H1 (cell line): ENCODE results near the gene NR2F2. TPM values are rescaled to one million over a fixed set of nuclear protein-coding genes. Genes with fewer than 3 reads are reported as not detected.

ENCODE experiments used
- CEBPB ChIP-seq: IDR thresholded peaks from 2 replicates; pipeline ENCODE4 v1.6.1; 2012; ENCODE audit warnings: low read depth, low read length
- CHD1 ChIP-seq: IDR thresholded peaks from 2 replicates; pipeline ENCODE4 v1.6.1; 2012; ENCODE audit warnings: low read depth, low read length, improper control_type of control experiment
- GTF2F1 ChIP-seq: IDR thresholded peaks from 2 replicates; pipeline ENCODE4 v1.6.1; 2012; ENCODE audit warnings: low read depth, low read length, improper control_type of control experiment, borderline replicate concordance
- HDAC2 ChIP-seq, 2 experiments: fragments of 300-600 bp in 1 of 2; sonication (generic) in 1 of 2; IDR thresholded peaks; 2 replicates each; pipeline ENCODE4 v1.6.1; 2011 to 2012; ENCODE audit warnings: low read depth in 2 of 2, low read length in 2 of 2, mild to moderate bottlenecking in 2 of 2, moderate library complexity in 2 of 2, borderline replicate concordance in 1 of 2, inconsistent platforms in 1 of 2
- JUN ChIP-seq: IDR thresholded peaks from 2 replicates; pipeline ENCODE4 v1.6.1; 2011; ENCODE audit warnings: low read depth, mild to moderate bottlenecking, improper control_type of control experiment, low read length
- KDM1A ChIP-seq: fragments of 200-600, 300-600 bp; sonication (generic); IDR thresholded peaks from 2 replicates; pipeline ENCODE4 v1.7.1; 2016; ENCODE audit warnings: mild to moderate bottlenecking, low read length, borderline replicate concordance
- KDM4A ChIP-seq: IDR thresholded peaks from one replicate; pipeline ENCODE4 v1.7.1; 2012; ENCODE audit warnings: low read depth, mild to moderate bottlenecking, moderate library complexity, low read length, inconsistent platforms; ENCODE audit not compliant: severe bottlenecking
- KDM5A ChIP-seq: fragments of 200-600 bp; IDR thresholded peaks from 2 replicates; pipeline ENCODE4 v1.7.1; 2012; ENCODE audit warnings: mild to moderate bottlenecking, low read length, inconsistent platforms, mixed read lengths
- MAFK ChIP-seq: IDR thresholded peaks from 2 replicates; pipeline ENCODE4 v1.6.1; 2012; ENCODE audit warnings: low read depth, mild to moderate bottlenecking, improper control_type of control experiment, low read length
- NANOG ChIP-seq: IDR thresholded peaks from 2 replicates; pipeline ENCODE4 v1.6.1; 2011; ENCODE audit warnings: low read length, low read depth, mild to moderate bottlenecking, inconsistent platforms; ENCODE audit not compliant: insufficient read depth, poor library complexity, severe bottlenecking
- POLR2AphosphoS5 ChIP-seq: IDR thresholded peaks from 2 replicates; pipeline ENCODE4 v1.6.1; 2011; ENCODE audit warnings: low read depth, low read length
- SAP30 ChIP-seq: fragments of 300-600 bp; sonication (generic); IDR thresholded peaks from 2 replicates; pipeline ENCODE4 v1.7.1; 2012; ENCODE audit warnings: low read length, moderate library complexity, mild to moderate bottlenecking, inconsistent platforms; ENCODE audit not compliant: insufficient read depth, insufficient replicate concordance
- SIN3A ChIP-seq, 2 experiments: IDR thresholded peaks in 1 of 2; conservative IDR thresholded peaks in 1 of 2; 2 replicates each; pipeline ENCODE4 v1.6.1; 2011 to 2012; ENCODE audit warnings: low read length in 2 of 2, improper control_type of control experiment in 1 of 2, low read depth in 1 of 2, mild to moderate bottlenecking in 1 of 2
- SIRT6 ChIP-seq: IDR thresholded peaks from one replicate; pipeline ENCODE4 v1.7.1; 2012; ENCODE audit warnings: low read length, inconsistent platforms
- SIX5 ChIP-seq: IDR thresholded peaks from 2 replicates; pipeline ENCODE4 v1.6.1; 2011; ENCODE audit warnings: mild to moderate bottlenecking, low read depth, low read length
- SP2 ChIP-seq: IDR thresholded peaks from 2 replicates; pipeline ENCODE4 v1.6.1; 2012; ENCODE audit warnings: mild to moderate bottlenecking, low read length, inconsistent platforms
- SP4 ChIP-seq: IDR thresholded peaks from 2 replicates; pipeline ENCODE4 v1.6.1; 2012; ENCODE audit warnings: low read length, inconsistent platforms
- SRF ChIP-seq: IDR thresholded peaks from 2 replicates; pipeline ENCODE4 v1.6.1; 2011; ENCODE audit warnings: mild to moderate bottlenecking, low read depth, low read length, moderate library complexity
- TAF1 ChIP-seq: IDR thresholded peaks from 2 replicates; pipeline ENCODE4 v1.6.1; 2011; ENCODE audit warnings: mild to moderate bottlenecking, low read depth, low read length
- TAF7 ChIP-seq: optimal IDR thresholded peaks from 2 replicates; pipeline ENCODE3; 2011; ENCODE audit warnings: low read depth, mild to moderate bottlenecking, inconsistent platforms, low read length, moderate library complexity, borderline replicate concordance
- TCF12 ChIP-seq: IDR thresholded peaks from 2 replicates; pipeline ENCODE4 v1.6.1; 2011; ENCODE audit warnings: low read depth, mild to moderate bottlenecking, low read length
- YY1 ChIP-seq: IDR thresholded peaks from 2 replicates; pipeline ENCODE4 v1.6.1; 2011; ENCODE audit warnings: low read depth, mild to moderate bottlenecking, low read length
- polyA plus RNA-seq, 7 experiments: library from polyadenylated mRNA; depleted of rRNA in 3 of 7; stranded (reverse) in 5 of 7; unstranded in 2 of 7; fragments of >200 nt in 5 of 7; fragments of 200-250 nt in 2 of 7; gene quantifications; 1 replicate in 5 of 7; 2 replicates in 1 of 7; 4 replicates in 1 of 7; pipeline versions ENCODE4 v1.2.1 to v1.2.3, GENCODE V29; 2011 to 2013; ENCODE audit warnings: missing spikeins in 2 of 7, mixed read lengths in 2 of 7
- total RNA-seq: library from RNA; stranded (reverse); fragmentation: NEBNext Ultra II Directional; extraction: Animal tissue kit (Norgen Biotek cat#: 25700); gene quantifications from 2 replicates; pipeline ENCODE4 v1.2.1, GENCODE V29; 2021
- TF ChIP-seq, protein P1 (sequence below): IDR thresholded peaks from 2 replicates; pipeline ENCODE4 v1.6.1; 2011; ENCODE audit warnings: low read length, improper control_type of control experiment
- TF ChIP-seq, protein P2 (sequence below): IDR thresholded peaks from 2 replicates; pipeline ENCODE4 v1.6.1; 2012; ENCODE audit warnings: inconsistent platforms

The NR2F2 gene
- total and polyA plus RNA-seq, 2 of the 8 experiments (the other 6 are each of a cell fraction or from before 2014, with no cell fraction given), result 0.03 TPM; not detected in 1

DNA sequence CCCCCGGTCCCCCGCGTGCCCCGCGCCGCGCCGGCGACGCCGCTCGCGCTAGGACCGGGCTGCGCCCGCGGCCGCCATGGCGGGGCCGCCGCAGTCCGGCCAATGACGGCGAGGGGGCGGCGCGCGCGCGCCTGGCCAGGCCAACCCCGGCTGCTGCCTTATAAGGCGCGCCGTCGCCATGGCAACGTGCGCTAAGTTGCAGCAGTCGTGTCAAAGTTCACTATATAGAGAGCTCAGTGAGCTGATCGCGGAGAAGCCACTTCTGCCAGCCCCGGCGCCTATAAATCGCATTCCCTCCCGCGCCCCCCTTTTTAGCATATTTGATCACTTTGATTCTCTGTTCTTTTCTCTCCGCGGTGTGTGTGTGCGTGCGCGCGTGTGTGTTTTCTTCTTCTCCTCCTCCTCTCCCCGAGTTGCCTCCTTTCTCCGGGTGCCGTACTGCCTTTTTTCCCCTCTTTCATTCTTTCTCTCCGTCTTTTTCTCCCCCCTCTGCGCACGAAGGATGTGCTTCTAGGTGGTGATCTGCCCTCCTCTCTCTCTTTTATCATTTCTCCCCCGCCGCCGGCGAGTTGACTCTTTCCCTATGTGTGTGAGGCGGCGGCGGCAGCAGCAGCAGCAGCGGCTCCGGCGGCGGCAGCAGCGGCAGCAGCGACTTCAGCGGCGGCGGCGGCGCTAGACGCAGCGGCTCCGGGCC is at the start of gene NR2F2 (continued):
- TF ChIP-seq JUN, result no peak
- TF ChIP-seq SIN3A (conservative IDR thresholded peaks at IDR 0.05 in 1 of 2, IDR thresholded peaks at IDR 0.05 in 1 of 2; ENCODE audit: low read depth in 1 of 2, low read length in 2 of 2), result peak; percentile 25 to 79; a peak in 1 of 4 replicates
- TF ChIP-seq NANOG, result no peak
- TF ChIP-seq GTF2F1, result no peak
- no peak for TF ChIP-seq KDM5A
- TF ChIP-seq CEBPB, result no peak
- no peak for TF ChIP-seq HDAC2 (IDR thresholded peaks at IDR 0.05; ENCODE audit: borderline replicate concordance in 1 of 2, low read depth in 2 of 2, low read length in 2 of 2)
- no peak for TF ChIP-seq TAF7
- TF ChIP-seq, protein P1, sequence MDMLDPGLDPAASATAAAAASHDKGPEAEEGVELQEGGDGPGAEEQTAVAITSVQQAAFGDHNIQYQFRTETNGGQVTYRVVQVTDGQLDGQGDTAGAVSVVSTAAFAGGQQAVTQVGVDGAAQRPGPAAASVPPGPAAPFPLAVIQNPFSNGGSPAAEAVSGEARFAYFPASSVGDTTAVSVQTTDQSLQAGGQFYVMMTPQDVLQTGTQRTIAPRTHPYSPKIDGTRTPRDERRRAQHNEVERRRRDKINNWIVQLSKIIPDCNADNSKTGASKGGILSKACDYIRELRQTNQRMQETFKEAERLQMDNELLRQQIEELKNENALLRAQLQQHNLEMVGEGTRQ, result no peak
- no peak for TF ChIP-seq SIX5
- no peak for TF ChIP-seq TCF12
- TF ChIP-seq SP2, result no peak
- TF ChIP-seq POLR2AphosphoS5, result no peak
- TF ChIP-seq, protein P2, sequence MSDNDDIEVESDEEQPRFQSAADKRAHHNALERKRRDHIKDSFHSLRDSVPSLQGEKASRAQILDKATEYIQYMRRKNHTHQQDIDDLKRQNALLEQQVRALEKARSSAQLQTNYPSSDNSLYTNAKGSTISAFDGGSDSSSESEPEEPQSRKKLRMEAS, result no peak
- no peak for TF ChIP-seq MAFK
- peak; percentile 98 for TF ChIP-seq SRF
- no peak for TF ChIP-seq SAP30
- no peak for TF ChIP-seq TAF1
- TF ChIP-seq CHD1, result no peak
- no peak for TF ChIP-seq KDM1A
- no peak for TF ChIP-seq KDM4A
- TF ChIP-seq SIRT6, result no peak
- peak; percentile 61; the same call in 1 of the 2 replicates for TF ChIP-seq YY1
- no peak for TF ChIP-seq SP4
